GM23338 (cell line): ENCODE results near the gene COL15A1. TPM values are rescaled to one million over a fixed set of nuclear protein-coding genes. Genes with fewer than 3 reads are reported as not detected.

Experiments used
- ATAC-seq: fragments of 200-7000 bp; cut with Tn5 transposase; 3 replicates; pipeline ENCODE4 v1.9.1; 2020
- DNase-seq: peaks from one replicate; pipeline ENCODE4 v3.0.0-alpha.2; 2015; ENCODE audit warnings: low spot score
- H2AFZ ChIP-seq: fragments of 200-600 bp; sonication (generic); 2 replicates; pipeline ENCODE4 v1.8.0; 2016; ENCODE audit warnings: antibody characterized with exemption, mild to moderate bottlenecking, moderate library complexity
- H3F3A ChIP-seq: fragments of 200-600 bp; sonication (generic); replicated peaks from 2 replicates; pipeline ENCODE4 v1.8.0; 2017; ENCODE audit warnings: antibody characterized with exemption, mixed run types, low read depth
- H3K27ac ChIP-seq: fragments of 200-600 bp; sonication (generic); 2 replicates; pipeline ENCODE4 v1.6.1; 2016; ENCODE audit warnings: low read depth
- H3K27me3 ChIP-seq: fragments of 200-600 bp; sonication (generic); 2 replicates; pipeline ENCODE4 v1.8.0; 2016; ENCODE audit warnings: mild to moderate bottlenecking, mixed run types, moderate library complexity; ENCODE audit not compliant: insufficient read depth
- H3K36me3 ChIP-seq: fragments of 200-600 bp; sonication (generic); 2 replicates; pipeline ENCODE4 v1.8.0; 2016; ENCODE audit warnings: mild to moderate bottlenecking; ENCODE audit not compliant: insufficient read depth
- H3K4me1 ChIP-seq: fragments of 200-600 bp; sonication (generic); 2 replicates; pipeline ENCODE4 v1.8.0; 2016; ENCODE audit warnings: mild to moderate bottlenecking, moderate library complexity; ENCODE audit not compliant: insufficient read depth
- H3K4me2 ChIP-seq: fragments of 200-600 bp; sonication (generic); 2 replicates; pipeline ENCODE4 v1.7.1; 2017; ENCODE audit warnings: mixed run types
- H3K4me3 ChIP-seq: fragments of 200-600 bp; sonication (generic); 2 replicates; pipeline ENCODE4 v1.6.1; 2016; ENCODE audit warnings: mixed run types
- H3K79me2 ChIP-seq: fragments of 200-600 bp; sonication (generic); replicated peaks from 2 replicates; pipeline ENCODE4 v1.8.0; 2017; ENCODE audit warnings: mild to moderate bottlenecking; ENCODE audit not compliant: insufficient read depth
- H3K9me2 ChIP-seq: fragments of 200-600 bp; sonication (generic); 2 replicates; pipeline ENCODE4 v1.8.0; 2017; ENCODE audit not compliant: insufficient read depth
- H4K20me1 ChIP-seq: fragments of 200-600 bp; sonication (generic); replicated peaks from 2 replicates; pipeline ENCODE4 v1.8.0; 2017; ENCODE audit warnings: mild to moderate bottlenecking; ENCODE audit not compliant: insufficient read depth
- H3K27ac Mint-ChIP-seq: 2 replicates; pipeline ENCODE4 v1.8.0; 2020; ENCODE audit warnings: inconsistent platforms, mild to moderate bottlenecking, moderate library complexity, mixed read lengths
- H3K27me3 Mint-ChIP-seq: 3 replicates; pipeline ENCODE4 v1.8.0; 2022; ENCODE audit warnings: low read depth, mild to moderate bottlenecking, moderate library complexity, mixed read lengths, inconsistent platforms; ENCODE audit not compliant: insufficient read depth, poor library complexity
- H3K36me3 Mint-ChIP-seq: 3 replicates; pipeline ENCODE4 v1.8.0; 2021; ENCODE audit warnings: low read depth, mild to moderate bottlenecking, inconsistent platforms, moderate library complexity, mixed read lengths
- H3K4me1 Mint-ChIP-seq: 3 replicates; pipeline ENCODE4 v1.8.0; 2020; ENCODE audit warnings: mild to moderate bottlenecking, inconsistent platforms, mixed read lengths
- H3K4me3 Mint-ChIP-seq: 3 replicates; pipeline ENCODE4 v1.8.0; 2021; ENCODE audit warnings: moderate library complexity, mild to moderate bottlenecking, inconsistent platforms, mixed read lengths
- H3K9me3 Mint-ChIP-seq: 3 replicates; pipeline ENCODE4 v1.8.0; 2020; ENCODE audit warnings: moderate library complexity, mild to moderate bottlenecking, inconsistent platforms, mixed read lengths
- CREB1 ChIP-seq: fragments of 250-450 bp; sonication (Bioruptor Pico); IDR thresholded peaks from 2 replicates; pipeline ENCODE4 v1.5.0; 2020; ENCODE audit warnings: low read depth, mild to moderate bottlenecking, moderate library complexity
- CTCF ChIP-seq, 2 experiments: fragments of 200-600 bp in 1 of 2; sonication (generic) in 1 of 2; conservative IDR thresholded peaks; 2 replicates each; pipeline versions ENCODE4 v1.5.1 to v1.6.1; 2016 to 2017; ENCODE audit warnings: antibody characterized with exemption in 2 of 2, low read depth in 2 of 2, mild to moderate bottlenecking in 2 of 2, moderate library complexity in 1 of 2
- ETS1 ChIP-seq: IDR thresholded peaks from 2 replicates; pipeline ENCODE4 v1.6.1; 2016; ENCODE audit warnings: antibody characterized with exemption
- EZH2 ChIP-seq: fragments of 200-600 bp; sonication (generic); IDR thresholded peaks from one replicate; pipeline ENCODE4 v1.8.0; 2017; ENCODE audit warnings: antibody characterized with exemption, mild to moderate bottlenecking, low read depth; ENCODE audit not compliant: unreplicated experiment
- EZH2phosphoT487 ChIP-seq: fragments of 200-600 bp; sonication (generic); IDR thresholded peaks from one replicate; pipeline ENCODE4 v1.8.1; 2018; ENCODE audit warnings: antibody characterized with exemption; ENCODE audit not compliant: unreplicated experiment
- JUNB ChIP-seq: IDR thresholded peaks from one replicate; pipeline ENCODE4 v1.6.1; 2016; ENCODE audit warnings: antibody characterized with exemption; ENCODE audit not compliant: unreplicated experiment
- NANOG ChIP-seq: IDR thresholded peaks from 2 replicates; pipeline ENCODE4 v1.6.1; 2016; ENCODE audit warnings: antibody characterized with exemption, borderline replicate concordance
- POLR2AphosphoS5 ChIP-seq: IDR thresholded peaks from 2 replicates; pipeline ENCODE4 v1.6.1; 2016; ENCODE audit warnings: antibody characterized with exemption, low read depth
- REST ChIP-seq: IDR thresholded peaks from one replicate; pipeline ENCODE4 v1.6.1; 2018; ENCODE audit warnings: antibody characterized with exemption; ENCODE audit not compliant: unreplicated experiment
- STAT1 ChIP-seq: IDR thresholded peaks from one replicate; pipeline ENCODE4 v1.6.1; 2016; ENCODE audit warnings: antibody characterized with exemption; ENCODE audit not compliant: unreplicated experiment
- ZNF114 ChIP-seq: fragments of 250-450 bp; sonication (Bioruptor Pico); IDR thresholded peaks from 2 replicates; pipeline ENCODE4 v1.5.0; 2020; ENCODE audit warnings: mild to moderate bottlenecking, moderate library complexity
- ZNF331 ChIP-seq: fragments of 250-450 bp; sonication (Bioruptor Pico); IDR thresholded peaks from 2 replicates; pipeline ENCODE4 v1.5.0; 2020; ENCODE audit warnings: low read depth, mild to moderate bottlenecking, moderate library complexity
- ZNF462 ChIP-seq: fragments of 250-450 bp; sonication (Bioruptor Pico); IDR thresholded peaks from 2 replicates; pipeline ENCODE4 v1.5.0; 2020; ENCODE audit warnings: mild to moderate bottlenecking, moderate library complexity
- polyA plus RNA-seq: library from polyadenylated mRNA; unstranded; fragments of >200 nt; fragmentation: Nextera tagmentation; extraction: Ambion mirVana; gene quantifications from 2 replicates; pipeline ENCODE4 v1.2.1, GENCODE V29; 2016
- total RNA-seq: library from RNA; depleted of rRNA; stranded (reverse); fragments of >200 nt; shearing (Covaris generic); gene quantifications from 2 replicates; pipeline ENCODE4 v1.2.3, GENCODE V29; 2014

COL15A1 gene
- total and polyA plus RNA-seq, 2 experiments from 2014 or later: 0.17 to 0.18 TPM

GRCh38 chr9:98995971-98996504 lies 52.3 kb downstream of the COL15A1 start:
- peaks cover 6% of the 10 kb centered on the region for H3K27me3 Mint-ChIP-seq
- H3K79me2 ChIP-seq: no peaks in the 10 kb centered on the region
- no peaks in the 10 kb centered on the region for H3K36me3 ChIP-seq
- H3K27me3 ChIP-seq: no peaks in the 10 kb centered on the region
- no peak for ATAC-seq
- H3K27ac ChIP-seq: no peak overlapping the region
- H4K20me1 ChIP-seq: no peaks in the 10 kb centered on the region
- no peaks in the 10 kb centered on the region for H3K4me1 ChIP-seq
- no peak overlapping the region for H2AFZ ChIP-seq
- H3K9me3 Mint-ChIP-seq: peaks cover 26% of the 10 kb centered on the region
- no peak overlapping the region for H3K27ac Mint-ChIP-seq
- peaks cover 11% of the 10 kb centered on the region for H3K36me3 Mint-ChIP-seq
- peaks cover 4% of the 10 kb centered on the region; the same call in 1 of the 2 replicates for H3K9me2 ChIP-seq
- no peak overlapping the region for H3K4me2 ChIP-seq
- no peak overlapping the region for H3K4me3 ChIP-seq
- peaks cover 14% of the 10 kb centered on the region for H3K4me1 Mint-ChIP-seq
- H3K4me3 Mint-ChIP-seq: no peak overlapping the region
- no peak for DNase-seq
- TF ChIP-seq JUNB (no peak), ETS1 (no peak), NANOG (no peak), CTCF (conservative IDR thresholded peaks at IDR 0.05; ENCODE audit: low read depth in 2 of 2) (no peak), ZNF331 (CRISPR knock-in tag) (no peak), EZH2 (no peak), ZNF114 (CRISPR knock-in tag) (no peak), EZH2phosphoT487 (no peak), REST (no peak), STAT1 (no peak), ZNF462 (CRISPR knock-in tag) (no peak), CREB1 (CRISPR knock-in tag) (no peak), POLR2AphosphoS5 (no peak)
- no peaks in the 10 kb centered on the region for H3F3A ChIP-seq
